GM21526 (cell line): Measurements from ENCODE around the gene RPA1.
"Not testable (repeated sequence)": the region's sequence is repeated elsewhere in the genome, so short reads cannot be mapped to it uniquely, and the experiment has no call there.

Source experiments
- ATAC-seq: cut with Tn5 transposase; IDR thresholded peaks from one replicate; pipeline ENCODE4 v1.9.1; 2021; ENCODE audit warnings: moderate library complexity; ENCODE audit not compliant: unreplicated experiment, low FRiP score

The RPA1 gene

DNA sequence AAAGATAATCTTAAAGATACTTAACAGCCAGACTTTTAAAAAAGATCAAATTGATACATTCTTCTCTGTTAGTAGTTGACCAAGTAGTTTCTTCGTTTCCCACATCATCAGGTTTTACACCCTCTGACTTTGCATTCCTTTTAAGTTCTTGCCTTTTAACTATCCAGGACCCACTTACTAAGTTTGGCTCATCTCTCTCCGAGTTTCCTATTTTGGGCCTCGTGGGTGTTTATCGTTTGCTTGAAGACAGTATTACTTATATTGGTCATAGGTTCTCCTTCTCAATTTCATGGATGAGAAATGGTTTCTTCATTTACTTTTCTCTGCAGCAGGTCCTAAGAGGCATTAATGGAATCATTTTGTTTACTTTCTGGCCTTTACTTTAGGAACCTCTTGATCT lies 43.2 kb downstream of the RPA1 start:
- no peak for ATAC-seq

DNA sequence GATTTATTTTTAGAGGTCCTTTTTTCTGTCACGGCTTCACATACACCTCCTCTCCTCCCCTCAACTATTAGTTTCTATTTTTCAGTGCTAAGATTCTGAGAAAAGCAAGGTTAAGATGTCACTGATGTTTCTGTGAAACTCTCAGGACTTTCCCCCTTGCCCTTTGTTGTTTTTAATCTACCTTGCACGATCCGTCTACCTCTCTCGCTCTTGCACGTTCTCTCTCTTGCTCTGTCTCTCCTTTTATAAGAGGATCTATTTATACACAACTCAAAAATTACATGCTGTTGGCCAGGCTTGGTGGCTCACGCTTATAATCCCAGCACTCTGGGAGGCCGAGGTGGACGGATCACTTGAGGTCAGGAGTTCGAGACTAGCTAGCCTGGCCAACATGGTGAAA lies 43.6 kb downstream of the RPA1 start:
- ATAC-seq: no peak

GRCh38 chr17:1875597-1875996 lies 45.8 kb downstream of the RPA1 start:
- ATAC-seq: no peak

GRCh38 chr17:1878419-1879121 lies 48.8 kb downstream of the RPA1 start:
- no peak for ATAC-seq

- ATAC-seq: no peak
Observed at GRCh38 chr17:1880851-1881630, 51.2 kb downstream of the RPA1 start.

GRCh38 chr17:1882836-1883235 lies 53.0 kb downstream of the RPA1 start:
- no peak for ATAC-seq

DNA sequence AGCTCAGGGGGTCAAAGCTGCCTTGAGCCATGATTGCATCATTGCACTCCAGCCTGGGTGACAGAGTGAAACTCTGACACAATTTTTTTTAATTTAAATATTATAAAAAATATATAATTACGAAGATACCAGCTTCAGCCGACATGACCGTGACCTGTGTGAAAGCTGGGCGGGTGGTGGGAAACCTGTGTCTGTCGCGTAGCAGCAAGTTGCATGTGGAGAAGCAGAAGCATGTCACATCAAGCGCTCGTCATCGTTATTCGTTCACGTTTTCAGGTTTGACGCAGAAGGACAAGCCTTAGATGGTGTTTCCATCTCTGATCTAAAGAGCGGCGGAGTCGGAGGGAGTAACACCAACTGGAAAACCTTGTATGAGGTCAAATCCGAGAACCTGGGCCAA lies 53.7 kb downstream of the RPA1 start:
- ATAC-seq: no peak

GRCh38 chr17:1888741-1889140 lies 58.9 kb downstream of the RPA1 start:
- ATAC-seq: no peak

DNA sequence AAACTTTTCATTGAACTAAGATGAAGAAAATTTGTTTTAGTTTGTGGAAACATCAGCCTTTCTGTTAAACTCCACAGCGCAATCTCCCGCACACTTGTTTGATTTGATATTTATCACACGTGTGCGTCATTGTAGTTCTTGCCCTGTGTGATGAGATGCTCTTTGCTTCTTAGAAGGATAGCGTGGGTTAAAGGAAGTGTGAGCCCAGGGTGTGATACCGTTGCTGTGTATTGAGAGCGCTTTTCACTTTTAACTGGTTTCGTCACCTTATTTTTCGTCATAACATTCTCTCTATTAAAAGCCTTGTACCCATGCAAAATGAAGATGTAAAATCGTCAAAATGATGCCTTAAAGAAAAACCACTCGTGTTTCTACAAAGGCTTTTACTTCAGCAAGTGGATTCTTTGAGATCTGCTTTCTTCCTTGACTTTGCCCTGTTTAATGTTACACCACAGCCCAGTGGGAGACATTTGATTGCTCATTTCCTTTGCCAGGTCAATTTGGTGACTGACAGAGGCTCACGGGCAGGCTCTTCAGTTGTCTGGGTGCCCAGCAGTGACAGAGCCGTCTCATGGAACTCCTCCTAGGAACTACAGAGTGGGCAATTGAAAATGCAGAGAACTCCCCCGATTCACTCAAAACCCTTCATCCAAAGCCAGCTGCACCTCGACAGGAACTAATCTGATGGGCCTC lies 61.1 kb downstream of the RPA1 start:
- no peak for ATAC-seq

- ATAC-seq: no peak
Observed at GRCh38 chr17:1894753-1895339, 65.0 kb downstream of the RPA1 start.

DNA sequence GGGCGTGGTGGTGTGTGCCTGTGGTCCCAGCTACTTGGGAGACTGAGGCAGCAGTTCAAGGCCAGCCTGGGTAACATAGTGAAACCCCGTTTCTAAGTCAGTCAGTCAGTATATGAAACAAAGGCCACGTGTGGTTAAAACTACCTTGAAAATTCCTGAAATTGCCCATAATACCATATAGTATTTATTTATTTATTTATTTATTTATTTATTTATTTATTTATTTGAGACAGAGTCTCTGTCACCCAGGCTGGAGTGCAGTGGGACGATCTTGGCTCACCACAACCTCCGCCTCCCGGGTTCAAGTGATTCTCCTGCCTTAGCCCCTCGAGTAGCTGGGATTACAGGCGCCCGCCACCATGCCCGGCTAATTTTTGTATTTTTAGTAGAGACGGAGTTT lies 65.7 kb downstream of the RPA1 start:
- ATAC-seq: not testable (repeated sequence)

GRCh38 chr17:1896243-1897104 lies 66.7 kb downstream of the RPA1 start:
- no peak for ATAC-seq

DNA sequence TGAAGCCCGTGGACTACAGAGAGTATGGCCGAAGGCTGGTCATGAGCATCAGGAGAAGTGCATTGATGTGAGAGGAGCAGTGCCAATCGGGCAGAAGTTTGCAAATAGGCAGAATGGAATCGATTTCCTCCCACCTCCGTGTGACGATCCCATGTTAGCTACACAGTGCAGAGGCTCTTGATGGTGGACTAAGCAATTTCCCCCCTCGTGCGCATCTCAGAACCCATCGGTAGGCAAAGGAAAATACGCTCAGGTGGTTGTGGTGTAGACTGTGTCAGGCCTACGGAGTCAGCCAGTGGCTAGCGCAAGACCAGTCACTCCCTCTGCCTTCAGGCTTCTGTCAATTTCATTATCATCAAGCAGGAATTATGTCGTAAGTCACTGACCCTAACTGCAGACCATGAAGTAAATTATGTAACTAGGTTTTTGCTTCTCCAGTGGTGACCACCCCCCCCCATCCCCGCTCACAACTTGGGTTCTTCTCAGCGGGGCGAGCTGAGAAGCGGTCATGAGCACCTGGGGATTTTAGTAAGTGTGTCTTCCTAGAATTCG lies 67.4 kb downstream of the RPA1 start:
- no peak for ATAC-seq

GRCh38 chr17:1898332-1898731 lies 68.5 kb downstream of the RPA1 start:
- ATAC-seq: no peak

DNA sequence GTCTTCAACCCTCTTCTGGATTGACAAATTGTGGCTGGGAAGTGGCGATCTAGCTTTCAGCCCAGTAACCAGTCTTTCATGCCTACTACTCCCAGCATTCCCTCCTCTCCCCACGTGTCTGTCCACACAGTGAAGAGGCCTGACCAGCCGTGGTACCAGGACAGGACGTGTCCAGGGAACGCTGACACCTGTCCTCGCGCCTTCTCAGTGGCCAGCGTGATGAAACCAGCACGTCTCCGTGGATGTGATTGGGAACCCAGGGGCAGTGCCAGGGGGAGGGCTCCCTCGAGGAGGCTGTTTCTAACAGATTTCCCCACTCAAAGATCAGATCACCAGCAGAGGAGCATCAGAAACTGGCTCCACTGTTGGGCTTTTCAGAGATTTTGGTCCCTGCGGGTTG lies 69.1 kb downstream of the RPA1 start:
- ATAC-seq: no peak

DNA sequence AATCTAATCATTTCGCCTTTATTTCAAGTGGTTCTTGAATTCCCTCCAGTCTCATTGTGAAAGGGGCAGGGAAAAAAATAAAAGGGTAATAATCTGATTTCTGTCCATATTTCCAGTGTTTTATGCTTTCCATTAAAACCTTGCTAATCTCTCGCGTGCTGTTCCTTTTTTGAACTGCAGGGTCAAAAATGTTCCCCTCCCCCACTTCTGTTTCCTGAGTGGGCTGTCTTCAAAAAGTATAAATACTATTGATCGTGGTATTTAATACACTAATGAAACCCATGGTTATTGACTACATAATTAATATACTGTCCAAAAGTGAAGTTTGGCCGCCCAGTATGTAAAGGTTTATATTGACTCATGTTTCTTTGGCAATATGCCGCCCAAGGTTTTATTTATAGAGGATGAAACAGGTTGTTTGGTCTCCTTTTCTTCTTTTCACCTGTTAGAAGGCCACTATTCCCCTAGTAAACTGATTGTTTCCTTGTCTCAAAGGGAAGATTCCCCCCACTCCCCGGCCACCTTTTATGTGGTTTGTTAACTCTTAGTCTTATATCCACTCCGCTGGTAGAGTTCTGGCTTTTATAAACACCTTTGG lies 69.7 kb downstream of the RPA1 start:
- no peak for ATAC-seq

DNA sequence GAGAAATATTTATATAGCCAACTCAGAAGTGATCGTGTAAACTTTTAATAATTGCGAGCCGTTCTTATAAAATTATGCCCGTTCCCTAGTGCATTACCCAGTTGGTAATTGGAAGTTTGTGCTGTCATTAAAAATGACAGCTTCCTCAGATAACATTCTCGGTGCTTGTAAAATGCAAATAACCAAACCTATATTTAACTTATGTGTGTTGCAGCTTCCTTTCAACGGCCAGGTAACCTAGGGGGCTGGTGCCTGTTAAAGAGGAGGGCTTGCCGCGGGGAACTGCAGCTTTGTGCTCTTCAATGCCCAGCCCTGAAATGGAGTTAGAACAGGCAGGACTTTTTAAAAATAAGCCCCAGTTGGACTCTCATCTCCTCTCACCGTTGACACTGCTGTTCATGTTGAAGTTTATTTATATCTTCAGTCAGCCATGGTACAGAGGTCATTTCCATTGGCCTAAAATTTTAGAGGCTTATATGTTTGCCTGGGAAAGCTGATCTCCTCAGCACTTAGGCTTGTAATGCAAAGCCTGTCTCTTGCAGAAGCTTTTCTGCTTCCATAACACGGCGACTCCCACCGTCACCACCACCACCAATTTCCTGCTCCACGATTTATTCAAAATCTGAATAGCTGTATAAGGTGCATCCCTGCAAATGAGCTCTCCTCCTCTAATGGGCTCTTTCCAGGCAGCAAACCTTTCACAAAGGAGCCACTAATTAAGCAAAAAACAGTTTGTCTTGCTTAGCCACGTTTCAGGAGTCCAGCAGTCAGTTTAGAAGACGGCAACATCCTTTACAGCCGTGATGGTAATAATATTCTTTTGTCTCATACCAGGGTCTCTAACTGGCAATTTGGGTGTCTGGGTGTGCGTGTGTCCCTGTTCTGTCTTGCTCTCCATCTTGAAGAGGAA lies 74.7 kb downstream of the RPA1 start:
- ATAC-seq: no peak

GRCh38 chr17:1905190-1905913 lies 75.5 kb downstream of the RPA1 start:
- ATAC-seq: no peak
